Measurements from ENCODE around the gene INHBB.
"Not testable (repeated sequence)": the region's sequence is repeated elsewhere in the genome, so short reads cannot be mapped to it uniquely, and the experiment has no call there.

The INHBB gene

DNA sequence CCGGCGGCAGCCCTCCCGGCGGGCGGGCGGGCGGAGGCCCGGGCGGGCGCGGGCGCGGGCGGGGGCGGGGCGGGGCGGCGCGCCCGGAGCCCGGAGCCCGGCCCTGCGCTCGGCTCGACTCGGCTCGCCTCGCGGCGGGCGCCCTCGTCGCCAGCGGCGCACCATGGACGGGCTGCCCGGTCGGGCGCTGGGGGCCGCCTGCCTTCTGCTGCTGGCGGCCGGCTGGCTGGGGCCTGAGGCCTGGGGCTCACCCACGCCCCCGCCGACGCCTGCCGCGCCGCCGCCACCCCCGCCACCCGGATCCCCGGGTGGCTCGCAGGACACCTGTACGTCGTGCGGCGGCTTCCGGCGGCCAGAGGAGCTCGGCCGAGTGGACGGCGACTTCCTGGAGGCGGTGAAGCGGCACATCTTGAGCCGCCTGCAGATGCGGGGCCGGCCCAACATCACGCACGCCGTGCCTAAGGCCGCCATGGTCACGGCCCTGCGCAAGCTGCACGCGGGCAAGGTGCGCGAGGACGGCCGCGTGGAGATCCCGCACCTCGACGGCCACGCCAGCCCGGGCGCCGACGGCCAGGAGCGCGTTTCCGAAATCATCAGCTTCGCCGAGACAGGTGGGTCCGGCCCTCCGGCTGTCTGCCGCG, at the start of gene INHBB:
Gene INHBB, plus strand, starts transcription at position 111 of the 641 bp plus-strand sequence. Its CDS starts 53 bp downstream, at position 164.
- DNase-seq (ENCODE audit: low read depth in 2 of 2), result no peak

- no peak for DNase-seq (ENCODE audit: low read depth in 2 of 2)
These were observed 47.6 kb upstream of the INHBB start for GRCh38 chr2:120298173-120298835.

DNA sequence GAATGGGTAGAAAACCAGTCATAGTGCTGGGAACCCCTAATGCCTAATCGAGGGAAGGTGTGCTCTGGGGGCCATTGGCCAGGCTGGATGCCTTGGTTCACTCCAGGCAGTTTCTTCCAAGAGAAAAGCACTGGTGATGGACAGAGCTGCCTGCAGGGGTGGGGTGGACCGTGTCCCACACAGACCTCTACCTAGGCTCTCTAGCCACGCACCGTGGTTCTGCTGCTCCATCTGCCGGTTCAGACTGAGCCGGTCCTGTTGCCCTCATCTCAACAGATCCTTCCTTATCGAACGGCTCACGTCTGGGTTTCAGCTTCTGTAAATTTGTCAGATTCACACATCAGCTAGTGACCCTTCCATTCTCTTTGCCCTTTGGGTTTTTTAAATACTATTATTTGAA, 46.9 kb upstream of the INHBB start:
- no peak for DNase-seq (ENCODE audit: low read depth in 2 of 2)

DNA sequence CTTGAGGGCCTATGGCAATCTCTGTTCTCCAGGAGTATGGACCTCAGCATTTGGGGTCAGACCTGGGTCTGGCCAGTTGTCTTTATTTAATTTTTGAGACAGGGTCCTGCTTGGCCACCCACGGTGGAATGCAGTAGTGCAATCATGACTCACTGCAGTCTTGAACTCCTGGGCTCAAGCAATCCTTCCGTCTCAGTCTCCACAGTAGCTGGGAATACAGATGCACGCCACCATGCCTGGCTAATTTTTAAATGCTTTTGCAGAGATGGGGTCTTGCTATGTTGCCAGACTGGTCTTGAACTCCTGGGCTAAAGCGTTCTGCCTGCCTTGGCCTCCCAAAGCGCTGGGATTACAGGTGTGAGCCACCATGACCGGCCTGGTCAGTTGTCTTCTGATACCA, 46.4 kb upstream of the INHBB start:
- DNase-seq (ENCODE audit: low read depth in 2 of 2), result no peak

DNA sequence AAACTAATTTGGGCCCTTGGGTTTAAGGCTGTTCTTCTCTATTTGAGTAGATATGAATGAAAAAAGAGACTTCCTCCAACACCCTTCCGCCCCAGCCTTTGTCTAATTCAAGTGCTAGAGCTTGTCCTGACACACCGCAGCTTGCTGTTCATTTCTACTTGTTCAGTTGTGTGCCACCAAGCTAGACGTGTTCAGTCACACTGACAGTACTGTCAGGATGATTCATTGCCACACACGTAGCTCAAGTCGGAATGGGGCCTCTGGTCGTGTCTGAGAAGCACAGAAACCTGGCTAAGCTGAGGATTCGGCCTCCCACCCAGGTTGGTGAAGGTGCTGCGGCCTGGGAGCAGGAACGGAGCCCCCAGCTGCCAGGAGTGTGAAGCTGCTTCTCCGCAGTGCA, 45.6 kb upstream of the INHBB start:
- no peak for DNase-seq (ENCODE audit: low read depth in 2 of 2)

- DNase-seq (ENCODE audit: low read depth in 2 of 2), result no peak
These were observed 44.7 kb upstream of the INHBB start for GRCh38 chr2:120301284-120301683.

GRCh38 chr2:120302301-120302700, 43.6 kb upstream of the INHBB start:
- DNase-seq (ENCODE audit: low read depth in 2 of 2), result no peak

GRCh38 chr2:120303177-120303576, 42.8 kb upstream of the INHBB start:
- DNase-seq (ENCODE audit: low read depth in 2 of 2), result no peak

DNA sequence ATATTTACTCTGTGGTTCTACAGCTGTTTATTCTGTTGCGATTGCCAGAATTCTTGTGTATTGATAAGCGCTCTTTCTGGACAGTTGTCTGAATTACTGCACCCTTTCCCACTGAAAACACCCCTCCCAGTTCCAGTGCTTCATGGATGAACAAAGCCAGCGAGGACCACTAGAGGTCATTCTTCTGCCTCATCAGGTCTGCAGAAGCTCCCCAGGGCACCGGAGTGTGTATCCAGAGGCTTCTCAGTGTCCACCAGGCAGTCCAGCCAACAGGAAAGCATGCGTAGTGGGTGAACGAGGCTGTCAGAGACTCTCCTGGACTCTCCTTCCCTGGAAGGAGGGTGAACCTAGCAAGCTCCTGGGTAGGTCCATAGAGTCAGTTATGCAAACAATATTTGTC, 40.6 kb upstream of the INHBB start:
- DNase-seq (ENCODE audit: low read depth in 2 of 2), result no peak

DNA sequence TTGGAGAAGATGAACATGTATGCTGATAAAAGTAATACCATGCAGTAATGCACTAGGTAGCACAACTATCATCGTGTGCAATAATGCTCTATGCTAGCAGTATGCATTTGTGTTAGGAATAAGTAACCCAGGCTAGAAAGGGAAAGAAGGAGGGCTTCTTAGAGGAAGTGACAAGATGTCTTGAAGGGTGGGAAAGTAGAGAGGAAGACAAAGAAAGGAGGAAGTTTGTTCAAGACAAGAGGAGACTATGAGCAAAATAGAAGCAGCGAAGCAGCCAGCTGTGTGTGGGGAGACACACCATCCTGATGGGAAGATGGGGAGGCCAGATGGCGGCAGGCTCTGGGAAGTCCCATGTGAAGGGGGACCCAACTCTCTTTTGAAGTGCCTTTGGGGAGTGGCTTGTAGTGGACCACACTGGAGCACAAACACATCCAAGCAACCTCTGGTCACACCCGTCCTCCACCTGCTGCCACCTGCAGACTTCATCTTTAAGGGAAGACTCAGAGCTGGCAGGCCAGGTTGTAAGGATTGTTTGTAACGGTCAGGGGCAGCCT, 39.9 kb upstream of the INHBB start:
- DNase-seq (ENCODE audit: low read depth in 2 of 2), result no peak

GRCh38 chr2:120307482-120307881, 38.5 kb upstream of the INHBB start:
- DNase-seq (ENCODE audit: low read depth in 2 of 2), result no peak

DNA sequence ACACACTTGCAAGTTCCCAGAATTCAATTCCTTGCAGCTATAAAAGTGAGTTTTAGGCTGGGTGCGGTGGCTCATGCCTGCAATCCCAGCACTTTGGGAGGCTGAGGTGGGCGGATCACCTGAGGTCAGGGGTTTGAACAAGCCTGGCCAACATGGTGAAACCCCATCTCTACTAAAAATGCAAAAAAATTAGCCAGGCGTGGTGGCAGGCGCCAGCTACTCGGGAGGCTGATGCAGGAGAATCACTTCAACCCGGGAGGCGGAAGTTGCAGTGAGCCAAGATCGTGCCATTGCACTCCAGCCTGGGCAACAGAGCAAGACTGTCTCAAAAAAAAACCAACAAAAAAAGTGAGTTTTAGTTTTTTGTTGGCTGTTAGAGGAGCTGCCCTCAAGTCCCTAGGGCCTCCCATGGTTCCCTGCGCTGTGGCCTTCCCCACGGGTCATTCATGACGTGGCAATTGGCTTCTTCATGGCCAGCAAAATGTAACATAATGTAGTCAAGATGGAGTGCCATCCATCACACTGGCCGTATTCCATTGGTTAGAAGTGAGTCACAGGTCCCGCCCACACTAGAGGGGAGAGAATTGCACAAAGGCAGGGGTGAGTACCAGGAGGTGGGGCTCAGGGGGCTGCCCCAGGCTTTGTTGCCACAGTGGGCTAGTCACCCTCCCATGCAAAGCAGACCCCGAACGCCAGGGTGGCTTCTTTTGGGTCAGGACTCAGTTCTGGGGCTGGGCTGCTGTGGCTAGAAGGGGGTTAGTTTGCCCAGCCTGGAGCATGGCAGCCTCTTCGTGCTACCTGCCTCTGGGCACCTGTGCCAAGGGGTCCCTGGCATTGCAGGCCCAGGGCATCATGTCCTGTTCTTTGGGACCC, 37.7 kb upstream of the INHBB start:
- DNase-seq (ENCODE audit: low read depth in 2 of 2), result no peak

DNA sequence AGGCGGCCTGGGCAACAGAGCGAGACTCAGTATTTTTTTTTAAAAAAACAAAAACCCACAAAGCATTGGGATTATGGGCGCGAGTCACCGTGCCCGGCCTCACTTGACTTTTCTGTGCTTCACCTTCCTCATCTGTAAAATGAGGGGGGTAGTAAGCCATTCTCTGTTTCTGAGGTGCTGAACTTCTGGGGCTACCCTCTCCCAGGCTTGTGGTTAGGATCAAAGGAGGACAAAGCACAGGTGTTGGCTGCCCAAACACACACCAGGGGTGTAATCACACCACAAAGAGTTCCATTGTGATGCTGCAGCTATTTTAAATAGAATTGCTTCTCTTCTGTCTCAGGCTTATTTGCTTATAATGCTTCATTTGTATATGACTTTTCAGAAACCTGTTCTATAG, 35.8 kb upstream of the INHBB start:
- DNase-seq (ENCODE audit: low read depth in 2 of 2), result no peak

- DNase-seq (ENCODE audit: low read depth in 2 of 2), result not testable (repeated sequence)
These were observed 35.1 kb upstream of the INHBB start for GRCh38 chr2:120310841-120311240.

DNA sequence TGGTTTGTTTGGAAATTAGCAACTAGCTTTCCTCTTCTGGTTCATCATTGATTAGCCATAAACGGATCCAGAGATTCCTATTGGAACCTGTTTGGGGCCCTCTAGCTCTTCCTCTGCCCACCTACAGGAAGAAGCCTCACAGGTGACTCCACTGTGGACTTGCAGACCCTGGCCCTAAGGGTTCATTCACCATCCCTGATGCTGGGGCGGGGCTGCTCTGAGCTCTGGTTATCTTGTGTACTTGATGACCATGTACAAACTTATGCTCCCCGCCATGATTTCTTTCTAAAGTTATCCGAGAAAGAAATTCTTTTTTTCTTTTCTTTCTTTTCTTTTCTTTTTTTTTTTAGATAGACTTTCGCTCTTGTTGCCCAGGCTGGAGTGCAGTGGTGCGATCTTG, 33.9 kb upstream of the INHBB start:
- no peak for DNase-seq (ENCODE audit: low read depth in 2 of 2)

GRCh38 chr2:120312860-120313694, 32.9 kb upstream of the INHBB start:
- peak; percentile 38 to 50 for DNase-seq (ENCODE audit: low read depth in 2 of 2)

DNA sequence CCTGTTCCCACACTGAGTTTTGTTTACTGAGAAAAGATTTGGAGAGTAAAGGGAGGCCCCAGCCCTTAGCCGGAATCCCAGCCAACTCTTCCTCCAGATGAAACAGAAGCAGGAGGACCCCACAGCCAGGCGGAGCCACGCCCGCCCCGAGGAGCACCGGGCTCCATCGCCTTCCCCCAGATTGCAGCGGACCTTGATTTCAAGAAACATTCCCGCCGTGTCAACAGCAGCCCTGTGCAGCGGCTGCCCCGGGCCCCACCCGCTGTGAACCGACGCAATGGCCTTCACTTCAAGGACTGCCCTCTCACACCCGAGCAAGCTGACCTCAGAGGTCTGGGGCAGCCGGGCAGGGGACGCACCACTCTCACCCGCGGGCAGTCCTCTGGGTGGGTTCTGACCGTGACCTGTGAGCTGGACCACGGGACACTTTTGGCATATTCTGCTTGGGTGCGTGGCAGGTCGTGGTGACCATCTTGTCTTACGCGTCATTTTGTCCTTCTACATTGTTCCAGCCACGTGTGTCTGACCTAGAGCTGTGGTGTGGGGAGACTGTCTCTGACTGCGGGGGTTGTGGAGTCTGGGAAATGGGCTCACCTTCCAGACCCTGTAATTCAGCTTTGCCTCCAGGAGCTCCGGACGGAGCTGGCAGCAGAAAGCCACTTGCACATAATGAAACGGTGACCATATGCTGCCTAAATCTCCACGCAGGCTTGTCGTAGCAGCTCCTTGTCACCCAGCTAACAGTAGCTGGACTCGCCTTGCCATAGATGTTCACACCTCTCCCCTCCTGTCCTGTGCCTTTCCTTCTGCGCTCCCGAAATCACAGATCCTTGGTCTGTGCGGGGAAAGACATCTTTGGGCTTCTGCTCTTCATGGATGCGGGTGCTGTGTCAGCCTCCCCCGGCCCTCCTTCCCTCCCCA, 32.0 kb upstream of the INHBB start:
- no peak for DNase-seq (ENCODE audit: low read depth in 2 of 2)

- DNase-seq (ENCODE audit: low read depth in 2 of 2), result no peak
These were observed 31.1 kb upstream of the INHBB start for GRCh38 chr2:120314690-120315366.

DNA sequence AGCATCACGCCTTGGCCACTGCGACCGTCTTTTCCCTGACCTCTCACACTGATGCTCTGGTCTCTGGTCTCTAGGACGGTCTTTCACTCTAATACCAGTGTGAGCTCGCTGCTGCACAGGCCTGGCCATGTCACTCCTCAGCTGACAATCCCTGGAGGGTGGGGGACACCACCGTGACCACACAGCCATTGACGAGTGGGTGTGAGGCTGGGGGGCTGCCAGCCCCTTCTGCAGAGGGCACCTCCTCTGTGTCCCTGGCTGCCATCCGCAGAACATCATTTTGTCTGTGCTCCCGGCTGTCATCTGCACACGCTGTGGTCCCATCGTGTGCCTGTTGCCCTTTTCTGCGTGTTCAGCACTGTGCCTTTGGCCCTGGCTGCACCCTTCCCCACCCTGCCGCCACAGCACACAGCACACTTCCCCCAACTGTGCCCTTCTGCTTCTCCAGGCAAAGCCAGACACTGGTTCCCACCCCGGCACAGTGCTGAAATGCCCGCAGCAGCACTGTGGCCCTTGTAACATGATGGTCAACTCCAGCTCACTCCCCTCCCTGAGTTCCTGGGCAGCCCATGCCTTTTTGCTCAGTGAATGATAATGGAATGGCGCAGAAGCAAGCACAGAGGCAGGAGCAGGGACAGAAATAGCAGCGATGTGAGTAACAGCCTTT, 30.4 kb upstream of the INHBB start:
- DNase-seq (ENCODE audit: low read depth in 2 of 2), result no peak

Measured in stimulated activated CD8-positive, alpha-beta memory T cell treated with anti-CD3 and anti-CD28 coated beads, Interleukin-2, amount 100 ng/mL, for 1 hour (primary cell).